ENCODE measurements around the gene TET2.

The TET2 gene

DNA sequence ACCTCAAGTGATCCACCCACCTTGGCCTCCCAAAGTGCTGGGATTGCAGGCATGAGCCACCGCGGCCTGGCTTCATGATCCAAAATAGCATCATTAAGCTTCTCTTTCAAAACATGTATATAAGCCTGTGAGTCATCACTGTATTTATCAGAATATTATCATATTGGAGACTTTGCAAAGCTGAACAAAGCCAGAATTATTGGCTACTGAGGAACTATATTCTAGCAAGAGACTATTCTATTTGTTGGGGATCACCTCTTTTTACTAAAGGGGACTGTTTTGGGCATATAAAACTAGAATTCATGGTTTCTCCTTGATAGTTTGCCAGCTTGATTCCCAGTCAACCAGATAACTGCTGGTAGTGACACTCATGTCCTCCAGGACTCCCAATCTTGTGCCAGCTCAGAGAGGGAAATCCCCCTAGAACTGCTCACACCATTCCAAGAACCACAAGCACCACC is 40.1 kb downstream of the TET2 start:
- no peak overlapping the region for H3K4me3 ChIP-seq (ENCODE audit: low read length)

GRCh38 chr4:105189855-105190650 is 43.4 kb downstream of the TET2 start:
- no peaks in the 10 kb centered on the region for H3K36me3 ChIP-seq (ENCODE audit: control insufficient read depth, insufficient read depth, low read length, severe bottlenecking)
- no peak overlapping the region for H3K4me3 ChIP-seq (ENCODE audit: low read length)
- H3K9ac ChIP-seq (ENCODE audit: low read length) = no peak overlapping the region
- peaks cover 17% of the 10 kb centered on the region for H3K4me1 ChIP-seq (ENCODE audit: control insufficient read depth, insufficient read depth, low read length)
- DNase-seq (ENCODE audit: low read depth) = no peak
- no peaks in the 10 kb centered on the region for H3K27me3 ChIP-seq (replicated peaks; ENCODE audit: control insufficient read depth, insufficient read depth, low read length)
- no peaks in the 10 kb centered on the region for H3K9me3 ChIP-seq (ENCODE audit: control insufficient read depth, low read length)

More for the DNA sequence above, 40.1 kb downstream of the TET2 start:
- Histone ChIP-seq H3K9ac (ENCODE audit: low read length) (no peak overlapping the region), H3K36me3 (ENCODE audit: control insufficient read depth, insufficient read depth, low read length, severe bottlenecking) (no peaks in the 10 kb centered on the region), H3K9me3 (ENCODE audit: control insufficient read depth, low read length) (no peaks in the 10 kb centered on the region), H3K4me1 (ENCODE audit: control insufficient read depth, insufficient read depth, low read length) (peaks cover 6% of the 10 kb centered on the region), H3K27me3 (replicated peaks; ENCODE audit: control insufficient read depth, insufficient read depth, low read length) (no peaks in the 10 kb centered on the region)
- DNase-seq (ENCODE audit: low read depth) = peak; percentile 55

- H3K4me3 ChIP-seq (ENCODE audit: low read length) = no peak overlapping the region
- H3K9ac ChIP-seq (ENCODE audit: low read length) = no peak overlapping the region
- no peaks in the 10 kb centered on the region for H3K9me3 ChIP-seq (ENCODE audit: control insufficient read depth, low read length)
- no peaks in the 10 kb centered on the region for H3K27me3 ChIP-seq (replicated peaks; ENCODE audit: control insufficient read depth, insufficient read depth, low read length)
- no peaks in the 10 kb centered on the region for H3K36me3 ChIP-seq (ENCODE audit: control insufficient read depth, insufficient read depth, low read length, severe bottlenecking)
- H3K4me1 ChIP-seq (ENCODE audit: control insufficient read depth, insufficient read depth, low read length) = peaks cover 18% of the 10 kb centered on the region
- DNase-seq (ENCODE audit: low read depth) = peak; percentile 37
Observed at GRCh38 chr4:105191621-105192210, 45.0 kb downstream of the TET2 start.

DNA sequence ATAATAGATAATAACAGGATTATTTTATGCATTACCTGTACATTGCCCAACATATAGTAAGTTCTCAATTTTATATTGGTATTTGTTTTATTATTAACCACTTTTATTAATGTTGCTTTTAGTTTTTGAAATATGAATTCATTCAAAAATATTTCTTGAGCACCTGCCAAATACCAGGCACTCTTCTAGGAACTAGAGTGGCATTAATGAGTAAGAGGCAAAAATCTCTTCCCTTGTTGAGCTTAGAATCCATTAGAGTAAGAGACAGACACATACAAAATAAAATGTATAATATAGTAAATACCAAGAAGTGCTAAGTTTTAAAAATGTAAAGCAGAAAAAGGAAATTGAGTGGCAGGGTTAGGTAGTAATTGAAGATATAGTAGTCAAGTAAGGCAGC is 45.8 kb downstream of the TET2 start:
- DNase-seq (ENCODE audit: low read depth) = peak; percentile 12
- no peak overlapping the region for H3K4me3 ChIP-seq (ENCODE audit: low read length)
- peaks cover 21% of the 10 kb centered on the region for H3K4me1 ChIP-seq (ENCODE audit: control insufficient read depth, insufficient read depth, low read length)
- H3K36me3 ChIP-seq (ENCODE audit: control insufficient read depth, insufficient read depth, low read length, severe bottlenecking) = no peaks in the 10 kb centered on the region
- no peak overlapping the region for H3K9ac ChIP-seq (ENCODE audit: low read length)
- no peaks in the 10 kb centered on the region for H3K9me3 ChIP-seq (ENCODE audit: control insufficient read depth, low read length)
- H3K27me3 ChIP-seq (replicated peaks; ENCODE audit: control insufficient read depth, insufficient read depth, low read length) = no peaks in the 10 kb centered on the region

DNA sequence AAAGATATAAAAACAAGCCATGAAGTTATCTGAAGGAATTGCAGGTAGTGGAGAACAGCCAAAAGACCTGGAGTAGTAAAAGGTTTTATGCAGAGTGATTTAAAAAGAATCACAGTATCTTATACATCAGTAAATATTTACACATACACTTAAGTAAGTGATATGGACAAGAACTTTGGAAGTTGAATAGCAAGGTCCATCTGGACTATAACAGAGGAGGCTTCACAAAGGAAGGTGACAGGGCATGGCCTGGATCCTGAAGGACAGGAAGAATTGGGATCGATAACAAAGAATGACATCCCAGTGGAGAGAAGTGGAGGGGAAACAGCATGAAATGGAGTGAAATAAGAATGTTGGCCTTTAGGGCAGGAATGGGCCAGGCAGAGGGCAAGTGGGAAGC is 46.2 kb downstream of the TET2 start:
- Histone ChIP-seq H3K27me3 (replicated peaks; ENCODE audit: control insufficient read depth, insufficient read depth, low read length) (no peaks in the 10 kb centered on the region), H3K4me3 (ENCODE audit: low read length) (no peak overlapping the region), H3K9me3 (ENCODE audit: control insufficient read depth, low read length) (no peaks in the 10 kb centered on the region), H3K4me1 (ENCODE audit: control insufficient read depth, insufficient read depth, low read length) (peaks cover 22% of the 10 kb centered on the region), H3K9ac (ENCODE audit: low read length) (no peak overlapping the region), H3K36me3 (ENCODE audit: control insufficient read depth, insufficient read depth, low read length, severe bottlenecking) (no peaks in the 10 kb centered on the region)
- DNase-seq (ENCODE audit: low read depth) = no peak

GRCh38 chr4:105193536-105193935 is 46.9 kb downstream of the TET2 start:
- Histone ChIP-seq H3K4me1 (ENCODE audit: control insufficient read depth, insufficient read depth, low read length) (peaks cover 22% of the 10 kb centered on the region), H3K36me3 (ENCODE audit: control insufficient read depth, insufficient read depth, low read length, severe bottlenecking) (no peaks in the 10 kb centered on the region), H3K9me3 (ENCODE audit: control insufficient read depth, low read length) (no peaks in the 10 kb centered on the region), H3K4me3 (ENCODE audit: low read length) (no peak overlapping the region), H3K27me3 (replicated peaks; ENCODE audit: control insufficient read depth, insufficient read depth, low read length) (no peaks in the 10 kb centered on the region), H3K9ac (ENCODE audit: low read length) (no peak overlapping the region)
- DNase-seq (ENCODE audit: low read depth) = no peak

DNA sequence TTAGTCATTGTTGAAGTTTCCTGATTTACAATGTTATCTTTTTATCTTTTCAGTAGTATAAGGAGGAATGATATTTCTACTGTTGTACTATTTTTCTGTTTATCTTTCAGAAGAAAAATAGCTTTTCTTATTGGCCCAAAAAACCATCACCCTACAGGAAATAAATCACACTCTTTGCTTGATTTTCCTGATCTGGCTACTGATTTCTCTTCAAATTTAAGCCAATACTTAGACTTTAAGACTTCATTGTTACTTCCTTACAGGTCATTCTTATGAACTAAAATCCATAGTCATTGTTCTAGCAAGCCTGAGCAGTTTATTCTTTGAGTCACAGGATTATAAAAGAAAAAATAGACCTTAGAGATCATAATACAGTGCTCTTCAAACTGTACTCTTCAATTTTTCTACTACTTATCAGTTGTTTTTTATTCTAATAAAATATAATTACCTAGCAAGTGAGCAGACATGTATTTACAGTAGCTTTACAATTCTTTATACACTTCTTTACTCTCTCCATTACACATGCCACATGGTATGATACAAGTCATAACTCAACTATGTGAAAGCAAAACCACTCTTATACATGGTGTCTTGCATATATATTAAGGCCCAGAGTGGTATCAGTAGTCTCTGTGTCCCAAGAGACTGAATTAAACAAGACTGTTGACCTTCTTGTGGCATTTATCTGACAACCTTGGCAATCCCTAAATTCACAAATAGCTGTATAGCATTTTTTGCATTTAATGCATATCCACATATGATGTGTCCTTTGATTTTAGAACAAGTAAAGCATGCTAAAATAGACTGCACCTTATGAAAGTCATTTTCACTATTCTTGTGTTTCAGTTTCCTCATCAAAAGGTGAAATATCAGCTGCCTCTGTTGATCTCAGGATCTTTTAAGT is 47.9 kb downstream of the TET2 start:
- Histone ChIP-seq H3K4me1 (ENCODE audit: control insufficient read depth, insufficient read depth, low read length) (peaks cover 22% of the 10 kb centered on the region), H3K27me3 (replicated peaks; ENCODE audit: control insufficient read depth, insufficient read depth, low read length) (no peaks in the 10 kb centered on the region), H3K36me3 (ENCODE audit: control insufficient read depth, insufficient read depth, low read length, severe bottlenecking) (no peaks in the 10 kb centered on the region), H3K9me3 (ENCODE audit: control insufficient read depth, low read length) (no peaks in the 10 kb centered on the region), H3K9ac (ENCODE audit: low read length) (no peak overlapping the region), H3K4me3 (ENCODE audit: low read length) (no peak overlapping the region)
- DNase-seq (ENCODE audit: low read depth) = peak; percentile 56

- Histone ChIP-seq H3K4me3 (ENCODE audit: low read length) (no peak overlapping the region), H3K9me3 (ENCODE audit: control insufficient read depth, low read length) (no peaks in the 10 kb centered on the region)
Observed at GRCh38 chr4:105196523-105197145, 50.0 kb downstream of the TET2 start.

DNA sequence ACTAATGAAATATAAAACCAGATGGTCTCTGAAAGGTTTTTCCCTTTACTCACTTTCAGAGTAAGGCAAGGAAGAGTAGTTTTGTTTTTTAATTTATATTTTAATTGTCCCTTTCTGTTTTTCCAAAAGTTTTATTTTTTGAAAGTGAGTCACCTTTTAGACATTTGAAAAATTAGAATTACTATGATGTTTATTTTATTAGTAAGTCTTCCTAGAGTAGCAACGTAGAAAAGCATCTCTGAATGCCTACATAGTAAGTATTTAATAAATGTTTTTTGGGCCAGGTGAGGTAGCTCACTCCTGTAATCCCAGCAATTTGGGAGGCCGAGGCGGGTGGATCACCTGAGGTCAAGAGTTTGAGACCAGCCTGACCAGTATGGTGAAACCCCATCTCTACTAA is 51.1 kb downstream of the TET2 start:
- H3K27me3 ChIP-seq (replicated peaks; ENCODE audit: control insufficient read depth, insufficient read depth, low read length) = no peaks in the 10 kb centered on the region
- no peak overlapping the region for H3K4me3 ChIP-seq (ENCODE audit: low read length)
- DNase-seq (ENCODE audit: low read depth) = peak; percentile 36
- H3K9ac ChIP-seq (ENCODE audit: low read length) = no peak overlapping the region
- peaks cover 10% of the 10 kb centered on the region for H3K4me1 ChIP-seq (ENCODE audit: control insufficient read depth, insufficient read depth, low read length)
- H3K9me3 ChIP-seq (ENCODE audit: control insufficient read depth, low read length) = no peaks in the 10 kb centered on the region
- H3K36me3 ChIP-seq (ENCODE audit: control insufficient read depth, insufficient read depth, low read length, severe bottlenecking) = no peaks in the 10 kb centered on the region

More at GRCh38 chr4:105196523-105197145, 50.0 kb downstream of the TET2 start:
- peaks cover 19% of the 10 kb centered on the region for H3K4me1 ChIP-seq (ENCODE audit: control insufficient read depth, insufficient read depth, low read length)
- no peaks in the 10 kb centered on the region for H3K27me3 ChIP-seq (replicated peaks; ENCODE audit: control insufficient read depth, insufficient read depth, low read length)
- no peak overlapping the region for H3K9ac ChIP-seq (ENCODE audit: low read length)
- H3K36me3 ChIP-seq (ENCODE audit: control insufficient read depth, insufficient read depth, low read length, severe bottlenecking) = no peaks in the 10 kb centered on the region
- peak; percentile 29 for DNase-seq (ENCODE audit: low read depth)

- Histone ChIP-seq H3K9me3 (ENCODE audit: control insufficient read depth, low read length) (no peaks in the 10 kb centered on the region), H3K4me1 (ENCODE audit: control insufficient read depth, insufficient read depth, low read length) (peaks cover 12% of the 10 kb centered on the region), H3K36me3 (ENCODE audit: control insufficient read depth, insufficient read depth, low read length, severe bottlenecking) (no peaks in the 10 kb centered on the region), H3K4me3 (ENCODE audit: low read length) (no peak overlapping the region), H3K27me3 (replicated peaks; ENCODE audit: control insufficient read depth, insufficient read depth, low read length) (no peaks in the 10 kb centered on the region), H3K9ac (ENCODE audit: low read length) (no peak overlapping the region)
- peak; percentile 13 for DNase-seq (ENCODE audit: low read depth)
Observed at GRCh38 chr4:105198541-105198940, 51.9 kb downstream of the TET2 start.

Measured in adipocyte (in vitro differentiated cells).